Smooth muscle cell (in vitro differentiated cells): ENCODE data around the gene PRDM7. TPM values are rescaled to one million over a fixed set of nuclear protein-coding genes. Genes with fewer than 3 reads are reported as not detected.

Experiments
- DNase-seq: peaks from one replicate; lab custom pipeline; 2025; ENCODE audit not compliant: unreplicated experiment; lab: John Stamatoyannopoulos, UW
- H2AFZ ChIP-seq: fragments of 200-600 bp; sonication (generic); 2 replicates; pipeline ENCODE4 v1.6.0; 2016; ENCODE audit warnings: antibody characterized with exemption, low read depth, mild to moderate bottlenecking
- H3F3A ChIP-seq: fragments of 200-600 bp; sonication (generic); 2 replicates; pipeline ENCODE4 v1.6.0; 2017; ENCODE audit warnings: antibody characterized with exemption, low read depth
- H3K27ac ChIP-seq: fragments of 200-600 bp; sonication (generic); 2 replicates; pipeline ENCODE4 v1.5.1; 2016; ENCODE audit warnings: low read depth, mild to moderate bottlenecking
- H3K27me3 ChIP-seq: fragments of 200-600 bp; sonication (generic); 2 replicates; pipeline ENCODE4 v1.6.1; 2016; ENCODE audit warnings: low read depth, mild to moderate bottlenecking
- H3K36me3 ChIP-seq: fragments of 200-600 bp; sonication (generic); 2 replicates; pipeline ENCODE4 v1.5.1; 2016; ENCODE audit warnings: low read depth
- H3K4me1 ChIP-seq: fragments of 200-600 bp; sonication (generic); 2 replicates; pipeline ENCODE4 v1.5.1; 2016; ENCODE audit warnings: low read depth
- H3K4me2 ChIP-seq: fragments of 200-600 bp; sonication (generic); 2 replicates; pipeline ENCODE4 v1.6.0; 2016; ENCODE audit warnings: mild to moderate bottlenecking
- H3K4me3 ChIP-seq: fragments of 200-600 bp; sonication (generic); 2 replicates; pipeline ENCODE4 v1.5.1; 2016; ENCODE audit warnings: mild to moderate bottlenecking
- H3K79me2 ChIP-seq: fragments of 200-600 bp; sonication (generic); 2 replicates; pipeline ENCODE4 v1.6.0; 2016; ENCODE audit warnings: low read depth, mild to moderate bottlenecking
- H3K9ac ChIP-seq: fragments of 200-600 bp; sonication (generic); 2 replicates; pipeline ENCODE4 v1.6.0; 2016; ENCODE audit warnings: low read depth
- H3K9me3 ChIP-seq: fragments of 200-600 bp; sonication (generic); replicated peaks from 2 replicates; pipeline ENCODE4 v1.5.1; 2016; ENCODE audit warnings: low read depth
- H4K20me1 ChIP-seq: fragments of 200-600 bp; sonication (generic); 2 replicates; pipeline ENCODE4 v1.6.0; 2016; ENCODE audit warnings: low read depth
- CTCF ChIP-seq: fragments of 200-600 bp; sonication (generic); IDR thresholded peaks from 2 replicates; pipeline ENCODE4 v1.5.1; 2017; ENCODE audit warnings: borderline replicate concordance, mild to moderate bottlenecking, antibody characterized with exemption; ENCODE audit not compliant: insufficient read depth, poor library complexity, severe bottlenecking
- WGBS: methylation state at CpG from one replicate; pipeline ENCODE4 v1.1.7; 2016; ENCODE audit warnings: low lambda C conversion rate; 5-methylcytosine and 5-hydroxymethylcytosine counted together
- polyA plus RNA-seq: library from polyadenylated mRNA; unstranded; fragments of >200 nt; fragmentation: Nextera tagmentation; extraction: Ambion mirVana; gene quantifications from 2 replicates; pipeline ENCODE4 v1.2.1, GENCODE V29; 2016
- total RNA-seq: library from RNA; depleted of rRNA; stranded (reverse); fragments of >200 nt; gene quantifications from 2 replicates; pipeline ENCODE4 v1.2.3, GENCODE V29; 2014

PRDM7 gene
- total and polyA plus RNA-seq, 2 experiments from 2014 or later, result not detected

GRCh38 chr16:90040152-90041023 lies 36.7 kb downstream of the PRDM7 start:
- Histone ChIP-seq H3K9me3 (no peaks in the 10 kb centered on the region), H3K27ac (no peak overlapping the region), H2AFZ (no peak overlapping the region), H3K4me2 (no peak overlapping the region), H3K27me3 (no peaks in the 10 kb centered on the region), H4K20me1 (no peaks in the 10 kb centered on the region), H3K79me2 (no peaks in the 10 kb centered on the region), H3K36me3 (no peaks in the 10 kb centered on the region), H3K4me1 (no peaks in the 10 kb centered on the region), H3K9ac (no peak overlapping the region), H3K4me3 (no peak overlapping the region), H3F3A (no peaks in the 10 kb centered on the region)
- no peak for DNase-seq
- TF ChIP-seq CTCF, result no peak
- 98% methylated on average over 23 of the region's 29 CpGs for WGBS

- H2AFZ ChIP-seq, result no peak overlapping the region
- no peaks in the 10 kb centered on the region for H3K4me1 ChIP-seq
- peaks cover 5% of the 10 kb centered on the region for H3F3A ChIP-seq
- H4K20me1 ChIP-seq, result no peaks in the 10 kb centered on the region
- no peaks in the 10 kb centered on the region for H3K36me3 ChIP-seq
- DNase-seq, result no peak
- no peak overlapping the region for H3K27ac ChIP-seq
- no peaks in the 10 kb centered on the region for H3K79me2 ChIP-seq
- no peaks in the 10 kb centered on the region for H3K27me3 ChIP-seq
- TF ChIP-seq CTCF, result no peak
- H3K4me2 ChIP-seq, result no peak overlapping the region
- WGBS, result 75% methylated on average over 12 of the region's 12 CpGs
- no peak overlapping the region for H3K4me3 ChIP-seq
- no peak overlapping the region for H3K9ac ChIP-seq
- no peaks in the 10 kb centered on the region for H3K9me3 ChIP-seq
Observed at GRCh38 chr16:90037276-90037675, 39.9 kb downstream of the PRDM7 start.

GRCh38 chr16:90035902-90036301 lies 41.2 kb downstream of the PRDM7 start:
- TF ChIP-seq CTCF, result no peak
- Histone ChIP-seq H3K27ac (no peak overlapping the region), H3F3A (peaks cover 18% of the 10 kb centered on the region), H3K9ac (no peak overlapping the region), H3K36me3 (no peaks in the 10 kb centered on the region), H3K79me2 (no peaks in the 10 kb centered on the region), H3K27me3 (no peaks in the 10 kb centered on the region), H2AFZ (no peak overlapping the region), H3K4me2 (no peak overlapping the region), H3K4me3 (no peak overlapping the region), H3K4me1 (no peaks in the 10 kb centered on the region), H3K9me3 (no peaks in the 10 kb centered on the region), H4K20me1 (peaks cover 10% of the 10 kb centered on the region)
- WGBS, result 81% methylated on average over 5 of the region's 5 CpGs
- no peak for DNase-seq

- no peak overlapping the region for H3K27ac ChIP-seq
- TF ChIP-seq CTCF, result no peak
- WGBS, result 98% methylated on average over 8 of the region's 8 CpGs
Observed at GRCh38 chr16:90034504-90034903, 42.6 kb downstream of the PRDM7 start.

More at GRCh38 chr16:90034504-90034903, 42.6 kb downstream of the PRDM7 start:
- no peak overlapping the region for H3K9ac ChIP-seq
- H3K79me2 ChIP-seq, result no peaks in the 10 kb centered on the region
- DNase-seq, result no peak
- peaks cover 18% of the 10 kb centered on the region for H3F3A ChIP-seq
- H2AFZ ChIP-seq, result no peak overlapping the region
- no peaks in the 10 kb centered on the region for H3K4me1 ChIP-seq
- peaks cover 10% of the 10 kb centered on the region for H4K20me1 ChIP-seq
- H3K4me2 ChIP-seq, result no peak overlapping the region
- H3K4me3 ChIP-seq, result no peak overlapping the region
- no peaks in the 10 kb centered on the region for H3K27me3 ChIP-seq
- H3K36me3 ChIP-seq, result no peaks in the 10 kb centered on the region
- H3K9me3 ChIP-seq, result no peaks in the 10 kb centered on the region
